Measurements from ENCODE around the gene IP6K1.
"Not testable (repeated sequence)": the region's sequence is repeated elsewhere in the genome, so short reads cannot be mapped to it uniquely, and the experiment has no call there.

The IP6K1 gene

DNA sequence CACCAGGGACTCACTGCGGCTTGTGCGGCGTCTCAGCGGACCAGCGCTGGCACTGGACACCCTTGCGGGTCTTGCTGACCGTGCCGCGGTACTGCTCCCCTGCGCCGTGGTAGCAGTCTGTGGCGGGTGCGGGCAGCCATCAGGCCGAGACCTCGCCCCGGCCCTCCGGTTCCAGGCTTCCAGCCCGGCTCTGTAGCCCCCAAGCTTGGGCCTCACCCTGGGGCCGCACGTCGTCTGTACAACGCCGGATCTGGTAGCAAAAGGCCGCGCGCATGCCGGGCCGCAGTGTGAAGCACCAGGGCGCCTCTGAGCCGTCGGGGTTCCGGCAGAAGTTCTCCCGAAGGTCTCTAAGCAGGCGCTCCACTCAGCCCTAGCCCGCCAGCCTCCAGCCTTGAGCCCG is 100.5 kb downstream of the IP6K1 start:
- DNase-seq = not testable (repeated sequence)

DNA sequence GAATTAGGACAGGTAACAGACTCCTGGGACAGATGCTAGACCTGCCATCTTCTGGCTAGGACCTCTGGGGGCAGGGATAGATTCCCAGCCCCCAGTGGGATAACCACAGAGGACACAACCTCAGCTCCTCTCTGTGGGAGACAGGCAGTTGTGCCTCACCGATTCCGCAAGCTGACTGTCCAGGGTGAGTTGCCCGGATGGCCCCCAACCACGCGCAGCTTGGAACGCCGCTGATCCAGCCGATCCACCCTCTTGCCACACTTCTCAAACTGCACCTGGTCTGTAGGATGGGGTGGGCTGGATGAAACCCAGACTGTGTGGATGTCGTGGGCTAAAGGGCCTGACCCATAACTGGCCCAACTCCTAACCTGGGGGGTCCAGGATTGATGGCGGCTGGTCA is 101.2 kb downstream of the IP6K1 start:
- DNase-seq = not testable (repeated sequence)

DNA sequence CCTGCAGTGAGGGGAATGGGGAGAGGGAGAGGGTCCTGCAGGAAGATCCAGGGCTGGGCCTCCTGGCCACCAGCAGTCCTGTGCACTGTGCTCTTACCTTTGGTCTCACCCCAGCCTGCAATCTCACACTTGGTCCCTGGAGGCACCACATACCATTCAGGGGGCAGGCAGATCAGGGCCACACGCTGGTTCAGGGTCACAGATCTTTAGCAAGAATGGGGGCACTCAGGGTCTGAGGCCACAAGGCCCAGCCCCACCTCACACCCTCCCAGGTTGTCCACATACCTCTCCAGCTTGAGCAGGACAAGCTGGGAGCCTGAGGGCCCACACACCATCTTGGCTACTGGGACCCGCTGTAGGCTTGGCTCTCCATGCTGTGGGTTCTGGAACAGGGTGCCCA is 101.9 kb downstream of the IP6K1 start:
- not testable (repeated sequence) for DNase-seq

GRCh38 chr3:49683162-49683561 is 103.2 kb downstream of the IP6K1 start:
- DNase-seq = no peak

DNA sequence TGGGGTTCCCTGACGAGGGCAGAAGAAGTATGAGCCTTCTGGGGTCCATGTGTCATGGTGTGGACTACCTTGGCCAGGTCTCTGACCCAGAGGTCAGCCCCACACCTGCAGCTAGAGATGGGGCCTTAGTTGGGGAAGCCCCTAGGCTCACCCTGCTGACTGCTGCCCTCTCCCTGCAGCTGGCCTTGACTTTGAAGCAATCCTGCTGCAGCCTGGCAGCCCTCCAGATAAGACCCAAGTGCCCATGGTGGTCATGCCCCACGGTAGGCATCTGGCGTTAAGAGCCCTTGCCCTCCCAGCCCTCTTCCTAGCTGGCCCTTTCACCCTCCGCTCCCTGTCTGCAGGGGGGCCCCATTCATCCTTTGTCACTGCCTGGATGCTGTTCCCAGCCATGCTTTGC is 104.8 kb downstream of the IP6K1 start:
- no peak for DNase-seq

GRCh38 chr3:49681232-49681522 is 105.2 kb downstream of the IP6K1 start:
- no peak for DNase-seq

GRCh38 chr3:49680493-49681231 is 105.7 kb downstream of the IP6K1 start:
- DNase-seq = no peak

DNA sequence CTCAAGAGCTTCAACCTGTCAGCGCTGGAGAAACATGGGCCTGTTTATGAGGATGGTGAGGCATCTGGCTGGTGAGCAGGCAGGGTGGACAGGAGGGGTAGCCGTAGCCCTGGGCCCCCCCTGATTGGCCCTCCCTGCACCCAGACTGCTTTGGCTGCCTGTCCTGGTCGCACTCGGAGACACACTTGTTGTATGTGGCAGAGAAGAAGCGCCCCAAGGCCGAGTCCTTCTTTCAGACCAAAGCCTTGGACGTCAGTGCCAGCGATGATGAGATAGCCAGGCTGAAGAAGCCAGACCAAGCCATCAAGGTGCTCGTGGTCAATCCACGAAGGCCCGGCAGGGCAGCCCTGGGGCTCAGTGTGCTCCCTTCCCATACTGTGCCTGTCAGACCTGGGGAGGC is 110.4 kb downstream of the IP6K1 start:
- no peak for DNase-seq

DNA sequence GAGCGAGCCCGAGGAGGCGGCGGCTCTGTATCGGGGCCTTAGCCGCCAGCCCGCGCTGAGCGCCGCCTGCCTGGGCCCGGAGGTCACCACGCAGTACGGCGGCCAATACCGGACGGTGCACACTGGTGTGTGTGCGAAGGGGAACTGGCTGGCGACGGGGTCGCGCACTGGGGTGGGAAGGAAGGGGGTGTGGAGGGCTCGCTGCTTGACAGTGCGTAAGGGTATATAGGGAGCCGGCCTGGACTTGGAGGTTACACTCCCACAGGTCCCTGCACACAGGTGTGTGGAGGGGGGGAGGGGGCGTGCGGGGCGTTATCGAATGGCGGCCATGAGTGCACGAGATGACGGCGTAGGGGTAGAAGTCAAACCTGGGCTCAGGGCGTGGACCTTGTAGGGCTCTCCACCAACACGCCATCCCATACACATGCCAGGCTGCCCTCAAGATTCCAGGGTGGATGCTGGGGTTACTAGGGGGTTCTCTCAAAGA is 111.8 kb downstream of the IP6K1 start:
- DNase-seq = no peak

Data from EL (cell line).